ENCODE measurements around the gene FGB. TPM values are rescaled to one million over a fixed set of nuclear protein-coding genes. Genes with fewer than 3 reads are reported as not detected.

FGB gene
- total and polyA plus RNA-seq, 2 donors (not counting 1 experiment from before 2014, with no cell fraction given) = not detected

DNA sequence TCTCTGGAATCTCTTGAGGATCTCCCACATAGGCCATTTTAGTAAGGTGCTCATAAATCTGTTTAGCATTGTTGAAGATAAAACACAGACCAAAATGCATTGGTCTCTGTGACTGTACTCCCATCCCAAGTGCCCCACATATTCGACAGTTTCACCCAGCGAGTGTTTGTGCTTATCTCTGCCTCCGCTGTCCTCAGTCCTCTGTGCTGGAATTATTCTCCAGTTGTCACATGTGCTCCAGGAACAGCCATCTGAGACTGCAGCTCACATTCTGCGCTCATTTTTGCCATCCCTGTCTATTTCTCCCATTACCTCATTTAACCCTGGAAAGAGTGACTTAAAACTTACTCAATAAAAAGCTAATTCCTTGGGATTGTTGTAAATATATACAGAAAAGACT is 43.6 kb upstream of the FGB start:
- Mint-ChIP-seq H3K4me3 (no peak overlapping the region), H3K27ac (no peak overlapping the region), H3K27me3 (peaks cover 61% of the 10 kb centered on the region), H3K4me1 (no peaks in the 10 kb centered on the region), H3K9me3 (ENCODE audit: insufficient read depth) (no peaks in the 10 kb centered on the region)
- no peak for DNase-seq
- Histone ChIP-seq H3K36me3 (replicated peaks in 1 of 2; ENCODE audit: control extremely low read depth in 1 of 2, control insufficient read depth in 1 of 2, extremely low read depth in 1 of 2, insufficient read depth in 2 of 2, low read length in 1 of 2) (no peaks in the 10 kb centered on the region), H3K9ac (ENCODE audit: low read length) (no peak overlapping the region), H3K9me3 (ENCODE audit: control extremely low read depth in 1 of 3, control insufficient read depth in 2 of 3, insufficient read depth in 1 of 3, low read length in 2 of 3) (no peaks in the 10 kb centered on the region), H3K4me3 (ENCODE audit: control extremely low read depth in 1 of 5, extremely low read depth in 1 of 5, insufficient read depth in 1 of 5, low read depth in 2 of 5, low read length in 4 of 5) (no peak overlapping the region), H3K79me2 (ENCODE audit: control insufficient read depth, insufficient read depth, low read length) (no peaks in the 10 kb centered on the region), H4K20me1 (ENCODE audit: control insufficient read depth, insufficient read depth, low read length, poor library complexity, severe bottlenecking) (no peaks in the 10 kb centered on the region), H3K4me1 (ENCODE audit: control insufficient read depth in 2 of 2, insufficient read depth in 2 of 2, low read length in 2 of 2) (no peaks in the 10 kb centered on the region), H3K27ac (ENCODE audit: low read length in 2 of 2) (no peak overlapping the region), H3K27me3 (replicated peaks in 1 of 4; ENCODE audit: control extremely low read depth in 1 of 4, control insufficient read depth in 3 of 4, insufficient read depth in 4 of 4, low read length in 3 of 4) (peaks cover 0 to 6% (median 2%) of the 10 kb centered on the region in 4 experiments), H3K4me2 (replicated peaks; ENCODE audit: low read depth, low read length, poor library complexity, severe bottlenecking) (no peak overlapping the region), H2AFZ (ENCODE audit: insufficient read depth, low read depth, low read length, poor library complexity, severe bottlenecking) (no peak overlapping the region)
- intact Hi-C loops (cut with micrococcal nuclease) = no loop called here
- ChIA-PET POLR2A (no interaction called here), CTCF (interaction anchor here (1.6 to 3.1 kb wide), 2 partner anchors 13 to 16 kb away, joined by 3 to 11 read pairs; no protein-coding TSS in a partner anchor)
- no peak for TF ChIP-seq EZH2 (IDR thresholded peaks at IDR 0.05; ENCODE audit: borderline replicate concordance, insufficient read depth, low read depth, low read length, poor library complexity, severe bottlenecking)
- TF ChIP-seq, protein P1, sequence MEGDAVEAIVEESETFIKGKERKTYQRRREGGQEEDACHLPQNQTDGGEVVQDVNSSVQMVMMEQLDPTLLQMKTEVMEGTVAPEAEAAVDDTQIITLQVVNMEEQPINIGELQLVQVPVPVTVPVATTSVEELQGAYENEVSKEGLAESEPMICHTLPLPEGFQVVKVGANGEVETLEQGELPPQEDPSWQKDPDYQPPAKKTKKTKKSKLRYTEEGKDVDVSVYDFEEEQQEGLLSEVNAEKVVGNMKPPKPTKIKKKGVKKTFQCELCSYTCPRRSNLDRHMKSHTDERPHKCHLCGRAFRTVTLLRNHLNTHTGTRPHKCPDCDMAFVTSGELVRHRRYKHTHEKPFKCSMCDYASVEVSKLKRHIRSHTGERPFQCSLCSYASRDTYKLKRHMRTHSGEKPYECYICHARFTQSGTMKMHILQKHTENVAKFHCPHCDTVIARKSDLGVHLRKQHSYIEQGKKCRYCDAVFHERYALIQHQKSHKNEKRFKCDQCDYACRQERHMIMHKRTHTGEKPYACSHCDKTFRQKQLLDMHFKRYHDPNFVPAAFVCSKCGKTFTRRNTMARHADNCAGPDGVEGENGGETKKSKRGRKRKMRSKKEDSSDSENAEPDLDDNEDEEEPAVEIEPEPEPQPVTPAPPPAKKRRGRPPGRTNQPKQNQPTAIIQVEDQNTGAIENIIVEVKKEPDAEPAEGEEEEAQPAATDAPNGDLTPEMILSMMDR (IDR thresholded peaks at IDR 0.05) = no peak
- 98% methylated on average over 4 of the region's 4 CpGs for WGBS (ENCODE audit: insufficient coverage)
- no peak for ATAC-seq (ENCODE audit: low read depth)

DNA sequence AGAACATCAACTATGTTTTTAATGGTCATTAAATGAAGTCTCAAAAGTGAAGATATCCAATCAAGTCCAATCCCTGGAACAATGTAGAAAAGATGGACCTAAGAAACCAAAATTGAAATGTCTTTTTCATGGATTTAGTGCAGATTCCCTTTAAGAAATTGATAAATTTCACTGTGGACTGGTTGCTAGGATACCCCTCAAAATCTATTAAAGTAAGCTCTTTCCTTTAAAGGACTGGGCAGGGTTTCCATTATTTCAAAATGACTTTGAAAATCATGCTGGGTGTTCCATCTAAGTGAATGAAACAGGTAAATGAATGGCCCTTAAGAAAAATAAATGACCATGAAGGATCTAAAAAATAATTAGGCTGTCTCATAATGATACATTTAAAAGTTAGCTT is 41.2 kb upstream of the FGB start:
- peaks cover 2% of the 10 kb centered on the region for H3K4me1 Mint-ChIP-seq
- DNase-seq = no peak
- no peak for TF ChIP-seq EZH2 (IDR thresholded peaks at IDR 0.05; ENCODE audit: borderline replicate concordance, insufficient read depth, low read depth, low read length, poor library complexity, severe bottlenecking)
- TF ChIP-seq, protein P1 (IDR thresholded peaks at IDR 0.05) = no peak
- Histone ChIP-seq H3K27me3 (replicated peaks in 1 of 4; ENCODE audit: control extremely low read depth in 1 of 4, control insufficient read depth in 3 of 4, insufficient read depth in 4 of 4, low read length in 3 of 4) (peaks cover 0 to 6% (median 1%) of the 10 kb centered on the region in 4 experiments), H4K20me1 (ENCODE audit: control insufficient read depth, insufficient read depth, low read length, poor library complexity, severe bottlenecking) (no peaks in the 10 kb centered on the region), H3K4me3 (ENCODE audit: control extremely low read depth in 1 of 5, extremely low read depth in 1 of 5, insufficient read depth in 1 of 5, low read depth in 2 of 5, low read length in 4 of 5) (no peak overlapping the region), H3K79me2 (ENCODE audit: control insufficient read depth, insufficient read depth, low read length) (no peaks in the 10 kb centered on the region), H2AFZ (ENCODE audit: insufficient read depth, low read depth, low read length, poor library complexity, severe bottlenecking) (no peak overlapping the region), H3K27ac (ENCODE audit: low read length in 2 of 2) (no peak overlapping the region), H3K4me1 (ENCODE audit: control insufficient read depth in 2 of 2, insufficient read depth in 2 of 2, low read length in 2 of 2) (no peaks in the 10 kb centered on the region), H3K36me3 (replicated peaks in 1 of 2; ENCODE audit: control extremely low read depth in 1 of 2, control insufficient read depth in 1 of 2, extremely low read depth in 1 of 2, insufficient read depth in 2 of 2, low read length in 1 of 2) (no peaks in the 10 kb centered on the region), H3K9ac (ENCODE audit: low read length) (no peak overlapping the region), H3K9me3 (ENCODE audit: control extremely low read depth in 1 of 3, control insufficient read depth in 2 of 3, insufficient read depth in 1 of 3, low read length in 2 of 3) (no peaks in the 10 kb centered on the region), H3K4me2 (replicated peaks; ENCODE audit: low read depth, low read length, poor library complexity, severe bottlenecking) (no peak overlapping the region)
- H3K27me3 Mint-ChIP-seq = peaks cover 65% of the 10 kb centered on the region
- ChIA-PET POLR2A (no interaction called here), CTCF (no interaction called here)
- H3K9me3 Mint-ChIP-seq (ENCODE audit: insufficient read depth) = no peaks in the 10 kb centered on the region
- H3K4me3 Mint-ChIP-seq = no peak overlapping the region
- intact Hi-C loops (cut with micrococcal nuclease) = no loop called here
- ATAC-seq (ENCODE audit: low read depth) = no peak
- H3K27ac Mint-ChIP-seq = no peak overlapping the region
